ENCODE data around the gene MYH6.

DNA sequence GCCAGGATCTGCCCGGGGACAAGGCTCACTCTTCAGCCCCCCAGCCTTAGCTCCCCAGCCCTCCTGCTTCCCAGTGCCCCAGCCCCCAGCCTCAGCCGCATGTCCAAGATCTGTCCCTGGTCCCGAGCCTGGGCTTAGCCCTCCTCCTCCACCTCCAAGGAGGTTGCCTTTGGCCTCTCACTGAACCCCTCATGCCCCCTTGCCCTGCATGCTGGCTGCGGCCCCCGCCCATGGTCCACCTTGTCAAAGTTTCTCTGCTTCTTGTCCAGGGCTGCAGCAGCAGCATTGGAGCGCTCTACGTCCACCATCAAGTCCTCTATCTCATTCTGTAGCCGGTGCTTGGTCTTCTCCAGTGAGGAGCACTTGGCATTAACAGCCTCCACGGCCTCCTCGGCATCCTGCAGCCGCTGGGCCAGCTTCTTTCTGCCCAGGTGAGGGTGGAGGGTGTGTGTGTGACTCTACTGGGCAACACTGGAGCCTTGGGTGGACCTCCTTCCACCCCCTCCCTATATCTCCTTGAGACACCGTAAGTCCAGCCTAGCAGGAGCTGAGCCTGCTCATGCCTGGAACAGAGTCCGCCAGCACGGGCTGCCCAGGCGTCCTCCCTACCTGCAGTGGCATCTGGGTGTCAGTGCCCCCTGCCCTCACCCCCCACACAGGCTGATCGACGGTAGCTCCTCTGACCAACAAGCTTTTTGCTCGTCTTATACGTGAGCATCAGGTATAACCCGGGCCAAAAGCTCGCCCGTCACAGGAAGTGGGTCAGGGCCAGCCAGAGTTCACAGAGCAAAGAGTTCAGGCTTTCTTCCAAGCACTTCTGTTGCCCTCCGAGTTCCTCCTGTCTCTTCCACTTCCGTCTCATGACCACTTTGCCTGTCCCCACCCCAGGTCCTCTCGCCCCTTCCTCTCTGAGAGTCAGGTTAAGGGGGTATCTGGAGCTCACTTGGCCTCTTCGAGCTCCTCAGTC is 19.9 kb downstream of the MYH6 start:
- TF ChIP-seq, protein P1, sequence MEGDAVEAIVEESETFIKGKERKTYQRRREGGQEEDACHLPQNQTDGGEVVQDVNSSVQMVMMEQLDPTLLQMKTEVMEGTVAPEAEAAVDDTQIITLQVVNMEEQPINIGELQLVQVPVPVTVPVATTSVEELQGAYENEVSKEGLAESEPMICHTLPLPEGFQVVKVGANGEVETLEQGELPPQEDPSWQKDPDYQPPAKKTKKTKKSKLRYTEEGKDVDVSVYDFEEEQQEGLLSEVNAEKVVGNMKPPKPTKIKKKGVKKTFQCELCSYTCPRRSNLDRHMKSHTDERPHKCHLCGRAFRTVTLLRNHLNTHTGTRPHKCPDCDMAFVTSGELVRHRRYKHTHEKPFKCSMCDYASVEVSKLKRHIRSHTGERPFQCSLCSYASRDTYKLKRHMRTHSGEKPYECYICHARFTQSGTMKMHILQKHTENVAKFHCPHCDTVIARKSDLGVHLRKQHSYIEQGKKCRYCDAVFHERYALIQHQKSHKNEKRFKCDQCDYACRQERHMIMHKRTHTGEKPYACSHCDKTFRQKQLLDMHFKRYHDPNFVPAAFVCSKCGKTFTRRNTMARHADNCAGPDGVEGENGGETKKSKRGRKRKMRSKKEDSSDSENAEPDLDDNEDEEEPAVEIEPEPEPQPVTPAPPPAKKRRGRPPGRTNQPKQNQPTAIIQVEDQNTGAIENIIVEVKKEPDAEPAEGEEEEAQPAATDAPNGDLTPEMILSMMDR (conservative IDR thresholded peaks at IDR 0.05; ENCODE audit: low read depth, low read length): no peak
- no peak for TF ChIP-seq EZH2 (IDR thresholded peaks at IDR 0.05; ENCODE audit: borderline replicate concordance, low read depth, low read length, poor library complexity, severe bottlenecking)

Data from A673 (cell line).